ENCODE data around the gene THADA.

THADA gene

DNA sequence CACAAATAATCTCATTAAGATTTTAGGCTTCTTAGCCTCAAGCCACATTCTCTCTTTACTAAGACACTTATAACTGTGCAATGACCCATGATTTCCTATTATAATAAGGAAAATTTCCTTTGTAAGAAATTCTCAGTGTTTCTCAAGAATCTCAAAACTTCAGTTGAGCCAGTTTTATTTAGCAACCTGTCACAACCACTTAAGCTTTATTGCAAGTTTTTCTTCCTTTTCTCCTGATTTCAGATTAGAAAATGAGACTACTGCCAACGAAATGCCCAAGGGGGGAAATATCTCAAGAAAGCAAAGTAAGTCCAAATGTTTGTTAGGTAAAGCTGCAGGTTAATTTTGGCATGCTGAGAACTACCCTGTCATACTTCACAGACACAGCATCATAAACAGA, 178.5 kb downstream of the THADA start:
- Histone ChIP-seq H3K36me3 (ENCODE audit: control insufficient read depth in 2 of 2, insufficient read depth in 1 of 2, low read length in 2 of 2) (no peaks in the 10 kb centered on the region), H3K4me3 (ENCODE audit: low read depth, low read length) (no peak overlapping the region), H3K4me1 (ENCODE audit: control insufficient read depth, insufficient read depth, low read length) (peaks cover 22% of the 10 kb centered on the region; the same call in 1 of the 2 replicates), H3K27ac (ENCODE audit: extremely low read depth, low read depth, low read length) (no peak overlapping the region), H3K9me3 (ENCODE audit: control insufficient read depth, insufficient read depth, low read depth, low read length) (no peaks in the 10 kb centered on the region)
- POLR2A ChIA-PET, result no interaction called here
- TF ChIP-seq PRDM6 (tag by site-specific recombination; IDR thresholded peaks at IDR 0.05) (peak; percentile 41; the same call in 1 of the 2 replicates), ZNF664 (tag by site-specific recombination; IDR thresholded peaks at IDR 0.05) (no peak), ZNF112 (tag by site-specific recombination; IDR thresholded peaks at IDR 0.05) (no peak)
- CTCF ChIA-PET, result no interaction called here

GRCh38 chr2:43415592-43415991, 180.2 kb downstream of the THADA start:
- no peak overlapping the region for H3K27ac ChIP-seq (ENCODE audit: extremely low read depth, low read depth, low read length)
- H3K9me3 ChIP-seq (ENCODE audit: control insufficient read depth, insufficient read depth, low read depth, low read length), result no peaks in the 10 kb centered on the region
- ChIA-PET POLR2A (interaction anchor here (0.5 kb wide), 1 partner anchor 9 kb away, joined by 4 read pairs; no protein-coding TSS in a partner anchor), CTCF (interaction anchor here (1.1 kb wide), 1 partner anchor 186 kb away, joined by 4 read pairs; no protein-coding TSS in a partner anchor)
- no peaks in the 10 kb centered on the region for H3K36me3 ChIP-seq (ENCODE audit: control insufficient read depth in 2 of 2, insufficient read depth in 1 of 2, low read length in 2 of 2)
- no peak overlapping the region for H3K4me3 ChIP-seq (ENCODE audit: low read depth, low read length)
- no peak for TF ChIP-seq ZNF324 (tag by site-specific recombination; IDR thresholded peaks at IDR 0.05)
- TF ChIP-seq ZNF202 (tag by site-specific recombination; IDR thresholded peaks at IDR 0.05; ENCODE audit: borderline replicate concordance), result no peak
- TF ChIP-seq ZNF24 (tag by site-specific recombination; IDR thresholded peaks at IDR 0.05), result no peak
- TF ChIP-seq ZNF76 (tag by site-specific recombination; IDR thresholded peaks at IDR 0.05; ENCODE audit: borderline replicate concordance, low read depth), result no peak
- TF ChIP-seq KLF7 (tag by site-specific recombination; IDR thresholded peaks at IDR 0.05; ENCODE audit: borderline replicate concordance), result no peak
- TF ChIP-seq ZNF549 (tag by site-specific recombination; IDR thresholded peaks at IDR 0.05), result no peak
- TF ChIP-seq ZNF639 (tag by site-specific recombination; IDR thresholded peaks at IDR 0.05), result no peak
- TF ChIP-seq ZNF16 (tag by site-specific recombination; IDR thresholded peaks at IDR 0.05; ENCODE audit: low read depth), result no peak
- TF ChIP-seq ZNF138 (tag by site-specific recombination; IDR thresholded peaks at IDR 0.05; ENCODE audit: borderline replicate concordance), result no peak
- TF ChIP-seq HOXC10 (CRISPR knock-in tag; IDR thresholded peaks at IDR 0.05), result no peak
- TF ChIP-seq ZNF501 (tag by site-specific recombination; IDR thresholded peaks at IDR 0.05), result no peak
- no peak for TF ChIP-seq SP7 (tag by site-specific recombination; IDR thresholded peaks at IDR 0.05)
- TF ChIP-seq GLI4 (tag by site-specific recombination; IDR thresholded peaks at IDR 0.05), result no peak
- TF ChIP-seq ATF2 (tag by site-specific recombination; IDR thresholded peaks at IDR 0.05; ENCODE audit: low read depth), result no peak
- TF ChIP-seq, protein P1, sequence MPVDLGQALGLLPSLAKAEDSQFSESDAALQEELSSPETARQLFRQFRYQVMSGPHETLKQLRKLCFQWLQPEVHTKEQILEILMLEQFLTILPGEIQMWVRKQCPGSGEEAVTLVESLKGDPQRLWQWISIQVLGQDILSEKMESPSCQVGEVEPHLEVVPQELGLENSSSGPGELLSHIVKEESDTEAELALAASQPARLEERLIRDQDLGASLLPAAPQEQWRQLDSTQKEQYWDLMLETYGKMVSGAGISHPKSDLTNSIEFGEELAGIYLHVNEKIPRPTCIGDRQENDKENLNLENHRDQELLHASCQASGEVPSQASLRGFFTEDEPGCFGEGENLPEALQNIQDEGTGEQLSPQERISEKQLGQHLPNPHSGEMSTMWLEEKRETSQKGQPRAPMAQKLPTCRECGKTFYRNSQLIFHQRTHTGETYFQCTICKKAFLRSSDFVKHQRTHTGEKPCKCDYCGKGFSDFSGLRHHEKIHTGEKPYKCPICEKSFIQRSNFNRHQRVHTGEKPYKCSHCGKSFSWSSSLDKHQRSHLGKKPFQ (tag by site-specific recombination; IDR thresholded peaks at IDR 0.05), result no peak
- no peak for TF ChIP-seq ZNF391 (tag by site-specific recombination; IDR thresholded peaks at IDR 0.05; ENCODE audit: borderline replicate concordance, low read depth)
- no peak for TF ChIP-seq ZBTB49 (tag by site-specific recombination; IDR thresholded peaks at IDR 0.05; ENCODE audit: low read depth)
- TF ChIP-seq ZNF692 (tag by site-specific recombination; IDR thresholded peaks at IDR 0.05), result no peak
- TF ChIP-seq ZBTB7A (tag by site-specific recombination; IDR thresholded peaks at IDR 0.05; ENCODE audit: low read depth), result no peak
- peaks cover 27% of the 10 kb centered on the region for H3K4me1 ChIP-seq (ENCODE audit: control insufficient read depth, insufficient read depth, low read length)

Measured in HEK293 (cell line).